GM19351 (cell line): Measurements from ENCODE around the gene MAGED4B.
"Not testable (repeated sequence)": the region's sequence is repeated elsewhere in the genome, so short reads cannot be mapped to it uniquely, and the experiment has no call there.

Experiments used
- ATAC-seq: cut with Tn5 transposase; IDR thresholded peaks from one replicate; pipeline ENCODE4 v1.9.1; 2021; ENCODE audit warnings: mild to moderate bottlenecking, moderate library complexity; ENCODE audit not compliant: unreplicated experiment

Gene MAGED4B

GRCh38 chrX:52068666-52069640 lies at the start of gene MAGED4B:
TSS of gene MAGED4B (minus strand) at chrX:52069183. CDS start at chrX:52068172, 1,011 bp downstream.
- ATAC-seq = not testable (repeated sequence)

DNA sequence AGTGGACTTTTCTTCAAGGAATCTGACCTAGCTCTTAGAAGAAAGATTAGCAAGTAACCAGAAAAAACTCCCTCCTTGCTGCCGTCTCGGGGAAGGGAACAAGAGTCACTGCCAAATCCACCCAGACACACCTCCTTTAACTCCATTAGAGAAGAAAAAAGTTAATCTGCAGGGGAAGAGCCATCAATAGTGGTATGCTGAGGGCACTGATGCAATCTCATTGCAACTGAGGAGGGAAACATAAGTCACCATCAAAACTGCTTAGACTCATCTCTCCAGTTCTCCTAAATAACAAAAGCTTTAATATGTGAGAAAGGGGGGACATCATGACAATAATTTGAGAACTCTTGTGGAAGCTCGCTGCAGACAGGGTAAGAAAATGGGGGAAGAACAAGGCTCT lies 49.3 kb upstream of the MAGED4B start:
- ATAC-seq = no peak

DNA sequence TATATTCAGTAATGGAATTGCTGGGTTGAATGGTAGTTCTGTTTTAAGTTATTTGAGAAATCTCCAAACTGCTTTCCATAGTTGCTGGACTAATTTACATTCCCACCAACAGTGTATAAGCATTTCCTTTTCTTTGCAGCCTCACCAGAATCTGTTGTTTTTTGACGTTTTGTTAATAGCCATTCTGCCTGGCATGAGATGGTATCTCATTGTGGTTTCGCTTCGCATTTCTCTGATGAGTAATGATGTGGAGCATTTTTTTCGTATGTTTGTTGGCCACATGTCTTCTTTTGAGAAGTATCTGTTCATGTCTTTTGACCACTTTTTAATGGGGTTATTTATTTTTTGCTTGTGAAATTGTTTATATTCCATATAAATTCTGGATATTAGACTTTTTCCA lies 13.6 kb upstream of the MAGED4B start:
- ATAC-seq = no peak

DNA sequence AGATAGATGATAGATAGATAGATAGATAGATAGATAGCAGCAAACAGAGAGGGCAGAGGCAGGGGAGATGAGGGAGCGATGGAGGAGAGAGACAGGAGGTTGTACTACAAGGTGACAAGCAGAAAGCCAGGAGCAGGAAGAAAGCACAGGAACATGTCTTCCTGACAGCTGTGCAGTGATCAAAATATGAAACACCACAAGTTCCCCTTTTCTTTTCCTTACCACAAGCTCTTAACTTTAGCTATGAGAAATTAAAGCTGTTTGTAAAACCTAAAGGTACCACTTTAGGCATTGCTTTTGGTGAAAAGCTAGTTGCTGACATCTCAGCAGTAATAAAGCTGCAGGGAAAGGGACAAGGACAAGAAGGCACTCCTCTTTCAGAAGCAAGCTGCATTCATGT lies 9.1 kb upstream of the MAGED4B start:
- ATAC-seq = no peak

GRCh38 chrX:52042288-52042687 lies 26.7 kb downstream of the MAGED4B start:
- not testable (repeated sequence) for ATAC-seq

- ATAC-seq = no peak
These were observed 34.8 kb downstream of the MAGED4B start for GRCh38 chrX:52034211-52034610.

- no peak for ATAC-seq
These were observed 37.6 kb downstream of the MAGED4B start for GRCh38 chrX:52031371-52031770.

GRCh38 chrX:52015794-52016193 lies 53.2 kb downstream of the MAGED4B start:
- ATAC-seq = no peak
